Ishikawa (cell line): ENCODE measurements around the gene EPHB4.

Experiments
- CEBPB ChIP-seq: IDR thresholded peaks from 2 replicates; pipeline ENCODE4 v1.6.1; 2012
- CREB1 ChIP-seq: IDR thresholded peaks from 2 replicates; pipeline ENCODE4 v1.6.1; 2012; ENCODE audit warnings: low read depth
- EGR1 ChIP-seq: IDR thresholded peaks from 2 replicates; pipeline ENCODE4 v1.6.1; 2012
- EP300 ChIP-seq: IDR thresholded peaks from 2 replicates; pipeline ENCODE4 v1.6.1; 2012; ENCODE audit warnings: borderline replicate concordance
- FOXM1 ChIP-seq: IDR thresholded peaks from 2 replicates; pipeline ENCODE4 v1.6.1; 2012; ENCODE audit warnings: low read depth, borderline replicate concordance
- NFIC ChIP-seq: IDR thresholded peaks from 2 replicates; pipeline ENCODE4 v1.6.1; 2012
- RAD21 ChIP-seq: IDR thresholded peaks from 2 replicates; pipeline ENCODE4 v1.6.1; 2012; ENCODE audit warnings: low read depth
- REST ChIP-seq: IDR thresholded peaks from 2 replicates; pipeline ENCODE4 v1.6.1; 2012; ENCODE audit warnings: low read depth, mild to moderate bottlenecking
- TAF1 ChIP-seq: IDR thresholded peaks from 2 replicates; pipeline ENCODE4 v1.6.1; 2012; ENCODE audit warnings: low read depth, mild to moderate bottlenecking
- TCF12 ChIP-seq: IDR thresholded peaks from 2 replicates; pipeline ENCODE4 v1.6.1; 2012; ENCODE audit warnings: low read depth
- TEAD4 ChIP-seq: IDR thresholded peaks from 2 replicates; pipeline ENCODE4 v1.6.1; 2012
- USF1 ChIP-seq: IDR thresholded peaks from 2 replicates; pipeline ENCODE4 v1.6.1; 2012
- YY1 ChIP-seq: IDR thresholded peaks from 2 replicates; pipeline ENCODE4 v1.6.1; 2012; ENCODE audit warnings: low read depth
- ZBTB7A ChIP-seq: IDR thresholded peaks from 2 replicates; pipeline ENCODE4 v1.6.1; 2012; ENCODE audit warnings: low read depth
- TF ChIP-seq, protein P1 (sequence below): IDR thresholded peaks from 2 replicates; pipeline ENCODE4 v1.6.1; 2012

The EPHB4 gene

GRCh38 chr7:100852048-100852872, 24.9 kb upstream of the EPHB4 start, which contains the start of gene SLC12A9:
Gene SLC12A9 (plus strand): TSS chr7:100852713. CDS start chr7:100854198, 1,485 bp downstream.
- TF ChIP-seq EGR1 (no peak), CEBPB (no peak), TEAD4 (no peak), CREB1 (peak; percentile 40; the same call in 1 of the 2 replicates), ZBTB7A (peak; percentile 57), USF1 (no peak; the same call in 1 of the 2 replicates), YY1 (peak; percentile 45; the same call in 1 of the 2 replicates), TCF12 (peak; percentile 61), TAF1 (peak; percentile 52; the same call in 1 of the 2 replicates), EP300 (no peak), RAD21 (peak; percentile 86), FOXM1 (no peak), REST (no peak), NFIC (peak; percentile 24; the same call in 1 of the 2 replicates)
- TF ChIP-seq, protein P1, sequence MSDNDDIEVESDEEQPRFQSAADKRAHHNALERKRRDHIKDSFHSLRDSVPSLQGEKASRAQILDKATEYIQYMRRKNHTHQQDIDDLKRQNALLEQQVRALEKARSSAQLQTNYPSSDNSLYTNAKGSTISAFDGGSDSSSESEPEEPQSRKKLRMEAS, result peak; percentile 99

GRCh38 chr7:100847360-100847759, 20.0 kb upstream of the EPHB4 start:
- TF ChIP-seq CREB1, result no peak
- no peak for TF ChIP-seq TAF1
- TF ChIP-seq TEAD4, result no peak
- no peak for TF ChIP-seq FOXM1
- TF ChIP-seq, protein P1, result no peak
- TF ChIP-seq YY1, result no peak

DNA sequence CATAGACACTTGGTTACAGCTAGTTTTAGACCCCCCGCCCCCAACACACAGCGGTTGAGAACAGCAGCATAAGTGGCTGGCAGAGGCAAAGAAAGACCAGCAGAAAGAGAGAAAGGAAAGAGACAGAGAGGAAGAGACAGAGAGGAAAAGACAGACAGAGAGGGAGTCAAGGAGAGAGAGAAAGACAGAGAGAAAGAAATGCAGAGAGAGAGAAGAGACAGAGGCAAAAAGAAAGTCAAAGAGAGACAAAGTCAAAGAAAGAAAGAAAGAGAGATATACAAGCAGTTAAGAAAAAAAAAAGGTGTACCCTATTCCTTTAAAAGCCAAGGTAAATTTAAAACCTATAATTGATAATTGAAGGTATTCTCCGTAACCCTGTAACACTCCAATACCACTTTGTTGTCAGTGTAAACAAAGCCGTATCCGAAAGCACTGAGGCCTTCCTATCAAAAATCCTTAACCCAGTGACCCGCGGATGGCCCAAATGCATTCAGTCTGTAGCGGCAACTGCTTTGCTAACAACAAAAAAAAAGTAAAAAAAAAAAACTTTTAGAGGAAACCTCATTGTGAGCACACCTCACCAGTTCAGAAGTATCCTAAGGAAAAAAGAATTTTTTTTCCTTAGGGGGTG, 13.3 kb upstream of the EPHB4 start:
- TF ChIP-seq REST (no peak), RAD21 (no peak)

DNA sequence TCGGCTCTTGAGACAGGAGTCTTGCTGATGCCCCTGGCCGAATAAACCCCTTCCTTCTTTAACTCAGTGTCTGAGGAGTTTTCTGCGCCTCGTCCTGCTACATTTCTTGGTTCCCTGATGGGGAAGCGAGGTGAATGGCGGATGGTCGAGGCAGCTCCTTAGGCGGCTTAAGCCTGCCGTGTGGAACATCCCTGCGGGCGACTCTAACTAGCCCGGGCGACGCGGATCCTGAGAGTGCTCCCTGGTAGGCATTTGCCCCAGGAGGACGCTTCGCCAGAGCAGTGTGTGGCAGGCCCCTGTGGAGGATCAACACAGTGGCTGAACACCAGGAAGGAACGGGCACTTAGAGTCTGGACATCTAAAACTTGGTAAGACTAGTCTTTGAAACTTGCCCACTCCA, 12.0 kb upstream of the EPHB4 start:
- TF ChIP-seq EP300, result no peak
- TF ChIP-seq ZBTB7A, result no peak
- no peak for TF ChIP-seq YY1

DNA sequence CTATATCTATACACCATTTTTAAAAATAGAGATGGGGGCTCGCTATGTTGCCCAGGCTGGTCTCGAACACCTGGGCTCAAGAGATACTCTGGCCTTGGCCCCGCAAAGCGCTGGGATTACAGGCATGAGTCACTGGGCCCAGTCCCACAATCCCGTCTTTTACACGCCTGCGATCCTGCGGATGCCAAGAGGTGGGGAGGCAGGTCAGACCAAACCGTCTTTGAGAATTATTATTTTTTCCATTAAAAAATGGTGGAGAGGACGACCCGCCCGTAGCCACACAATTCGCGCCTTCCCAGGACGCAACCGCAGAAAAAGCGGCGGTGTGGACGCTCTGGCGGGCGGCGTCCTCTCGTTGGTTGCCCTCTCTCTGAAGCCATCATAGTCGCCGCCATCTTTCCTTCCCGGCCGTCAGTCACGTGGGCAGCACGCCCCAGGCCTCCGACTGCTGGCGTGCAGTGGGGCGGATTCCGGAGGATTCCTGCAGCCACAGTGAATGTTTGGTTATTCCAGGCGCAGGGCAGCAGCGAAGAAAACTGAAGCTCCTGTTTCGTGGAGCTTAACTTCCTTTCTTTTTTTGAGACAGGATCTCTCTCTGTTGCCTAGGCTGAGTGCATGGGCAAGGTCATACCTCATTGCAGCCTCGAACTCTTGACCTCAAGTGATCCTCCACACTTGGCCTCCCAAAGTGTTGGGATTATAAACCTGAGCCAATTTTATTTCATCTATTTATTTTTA, 9.9 kb upstream of the EPHB4 start:
- TF ChIP-seq USF1 (peak; percentile 98), FOXM1 (no peak), NFIC (no peak; the same call in 1 of the 2 replicates), CEBPB (no peak), TAF1 (peak; percentile 77), TEAD4 (peak; percentile 42), TCF12 (peak; percentile 67), YY1 (peak; percentile 99), EGR1 (no peak; the same call in 1 of the 2 replicates), RAD21 (no peak), REST (no peak), ZBTB7A (no peak), EP300 (peak; percentile 21; the same call in 1 of the 2 replicates), CREB1 (no peak; the same call in 1 of the 2 replicates)
- TF ChIP-seq, protein P1, result peak; percentile 92
